GM21526 (cell line): ENCODE results near the gene ZEB2.
"Not testable (repeated sequence)": the region's sequence is repeated elsewhere in the genome, so short reads cannot be mapped to it uniquely, and the experiment has no call there.

Experiments
- ATAC-seq: cut with Tn5 transposase; IDR thresholded peaks from one replicate; pipeline ENCODE4 v1.9.1; 2021; ENCODE audit warnings: moderate library complexity; ENCODE audit not compliant: unreplicated experiment, low FRiP score

Gene ZEB2

DNA sequence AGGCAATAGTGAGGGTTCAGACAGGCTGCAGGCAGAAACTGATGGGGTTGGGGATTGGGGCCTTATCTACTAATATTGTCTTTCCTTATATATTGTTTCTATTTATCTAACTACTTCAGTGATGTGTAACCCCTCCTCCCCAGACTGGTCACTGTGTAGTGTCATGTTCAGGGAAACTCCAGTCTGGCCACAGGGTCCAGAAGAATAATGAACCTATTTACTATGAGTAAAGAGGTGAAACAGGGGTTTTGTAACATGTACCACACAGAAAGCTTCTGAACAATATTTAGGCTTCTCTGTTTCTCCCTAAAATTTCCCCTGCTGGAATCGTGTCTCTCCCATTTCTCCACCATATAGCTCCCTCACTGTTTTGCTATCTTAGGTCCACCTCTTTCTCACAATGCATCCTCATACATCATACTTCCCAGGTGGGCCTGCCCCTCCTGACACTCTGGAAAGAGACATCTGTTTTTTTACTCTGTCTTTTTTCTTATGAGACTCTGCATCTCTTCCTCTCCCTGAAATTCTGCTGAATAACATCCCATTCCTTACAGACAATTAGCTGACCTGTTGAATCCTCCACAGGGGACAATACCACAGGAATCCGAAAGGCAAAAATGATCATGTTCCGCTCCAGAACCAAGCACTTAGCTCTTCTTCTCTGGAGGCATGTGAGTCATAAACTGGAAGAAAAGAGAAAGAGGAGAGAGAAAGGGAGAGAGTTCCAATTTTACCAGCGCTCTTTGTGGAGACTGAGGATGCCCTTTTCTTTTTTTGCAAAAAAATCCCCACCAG lies 154.8 kb downstream of the ZEB2 start:
- ATAC-seq = peak; percentile 63

DNA sequence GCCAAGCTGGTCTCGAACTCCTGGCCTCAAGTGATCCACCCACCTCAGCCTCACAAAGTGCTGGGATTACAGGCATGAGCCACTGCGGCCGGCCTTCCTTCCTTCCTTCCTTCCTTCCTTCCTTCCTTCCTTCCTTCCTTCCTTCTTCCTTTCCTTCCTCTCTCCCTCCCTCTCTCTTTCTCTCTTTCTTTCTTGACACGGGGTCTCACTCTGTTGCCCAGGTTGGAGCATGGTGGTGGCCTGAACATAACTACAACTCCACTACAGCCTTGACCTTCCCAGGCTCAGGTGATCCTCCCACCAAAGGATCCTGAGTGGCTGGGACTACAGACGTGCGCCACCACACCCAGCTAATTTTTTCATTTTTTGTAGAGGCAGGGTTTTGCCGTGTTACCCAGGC lies 155.7 kb downstream of the ZEB2 start:
- ATAC-seq = not testable (repeated sequence)

DNA sequence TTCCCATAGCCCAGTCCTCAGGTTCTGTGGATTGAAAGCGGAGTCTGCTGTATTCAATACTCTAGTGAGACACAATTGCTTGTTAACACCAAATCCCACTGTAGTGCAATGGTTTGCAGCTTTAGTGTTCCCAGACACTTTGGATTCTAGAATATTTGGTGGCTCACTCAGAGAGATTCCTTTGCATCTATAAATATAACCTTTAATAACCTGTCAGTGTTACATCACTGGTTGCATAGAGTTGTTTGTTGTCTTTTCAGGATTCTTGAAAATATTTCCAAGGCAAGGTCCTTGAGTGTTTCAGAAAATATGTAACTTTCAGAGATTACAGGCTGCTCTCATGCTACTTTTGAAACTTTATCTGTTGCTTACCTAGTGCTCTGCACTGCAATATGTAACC lies 157.5 kb downstream of the ZEB2 start:
- ATAC-seq = no peak

DNA sequence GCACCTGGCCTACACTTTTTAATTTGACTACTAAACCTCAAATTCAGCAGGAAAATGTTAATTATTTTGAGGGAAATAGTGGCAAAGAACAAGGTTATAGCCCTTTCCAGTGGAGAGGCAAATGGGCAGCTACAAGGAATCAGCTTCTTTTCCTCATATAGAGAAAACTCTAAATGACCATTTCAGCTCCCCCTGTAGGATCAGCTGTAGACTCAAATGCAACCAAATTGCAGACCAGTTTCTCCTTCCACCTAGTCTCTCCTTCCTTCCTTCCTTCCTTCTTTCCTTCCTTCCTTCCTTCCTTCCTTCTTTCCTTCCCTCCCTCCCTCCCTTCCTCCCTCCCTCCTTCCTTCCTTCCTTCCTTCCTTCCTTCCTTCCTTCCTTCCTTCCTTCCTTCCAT lies 158.2 kb downstream of the ZEB2 start:
- no peak for ATAC-seq

DNA sequence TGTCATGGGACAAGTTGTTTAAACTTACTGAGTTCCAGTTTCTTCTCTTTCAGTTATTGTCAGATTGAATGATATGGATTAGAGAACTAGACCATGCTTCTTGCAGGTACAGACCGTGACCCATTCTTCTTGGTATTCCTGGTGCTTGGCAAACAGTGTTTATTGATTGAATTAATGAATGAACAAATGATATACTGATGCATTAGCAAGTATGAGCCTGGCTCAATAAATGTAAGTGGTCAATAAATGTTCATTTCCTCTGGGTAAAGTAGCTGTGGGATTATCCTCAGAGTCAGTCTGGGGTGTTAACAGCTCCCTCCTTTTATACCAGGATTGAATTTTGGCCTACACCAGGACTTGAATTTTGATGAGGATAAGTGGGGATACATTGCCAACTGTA lies 160.2 kb downstream of the ZEB2 start:
- no peak for ATAC-seq

DNA sequence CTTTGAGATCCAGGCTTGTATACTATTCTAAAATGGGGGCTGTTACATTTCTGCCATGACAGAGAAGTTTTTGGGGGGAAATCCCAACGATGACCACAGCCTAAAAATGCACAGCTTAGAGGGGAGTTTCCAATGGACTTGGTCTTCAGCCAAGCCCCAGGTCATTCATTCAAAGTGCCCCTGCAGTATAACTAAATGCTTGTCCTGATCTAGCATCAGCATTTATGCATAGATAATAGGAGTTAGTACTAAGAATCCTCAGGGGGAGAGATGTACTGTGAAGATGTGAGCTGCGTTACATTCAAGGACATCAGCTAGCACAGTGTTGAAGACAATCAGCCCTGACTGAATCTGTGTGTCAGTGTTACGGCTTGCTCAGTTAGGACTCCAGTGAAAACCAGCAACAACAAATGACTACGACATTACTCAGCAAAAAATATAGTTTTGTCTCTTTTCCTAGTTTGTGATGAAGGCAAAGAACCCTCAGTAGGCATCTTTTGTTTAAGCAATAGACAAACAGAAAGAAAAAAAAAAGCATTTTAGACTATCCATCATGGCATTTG lies 160.9 kb downstream of the ZEB2 start:
- ATAC-seq = peak; percentile 60

DNA sequence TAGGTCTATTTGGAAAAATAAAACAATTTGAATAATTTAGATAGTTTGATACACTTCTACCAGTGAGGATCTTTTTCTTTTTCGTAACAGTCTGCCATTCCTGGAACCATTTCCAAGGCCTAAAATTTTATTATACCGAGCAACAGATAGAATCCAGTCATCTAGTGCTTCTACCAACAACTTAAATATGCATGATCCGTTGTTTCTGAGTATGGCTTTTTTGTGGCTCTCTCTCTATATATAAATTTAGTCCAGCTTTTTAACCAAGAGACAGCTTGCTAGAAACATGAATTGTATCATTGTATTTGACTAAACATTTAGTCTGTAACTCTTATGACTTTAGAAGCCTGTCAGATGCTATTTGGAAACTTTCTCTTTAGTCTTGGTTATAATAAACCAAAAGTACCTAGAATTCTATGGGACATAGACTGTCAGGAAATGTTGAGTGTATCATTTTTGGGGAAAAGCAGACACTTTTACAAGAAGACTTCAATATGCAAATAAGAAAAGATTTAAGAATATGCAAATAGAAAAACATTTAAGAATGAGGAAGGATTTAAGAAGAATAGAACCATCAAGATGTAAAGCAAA lies 161.4 kb downstream of the ZEB2 start:
- peak; percentile 21 for ATAC-seq

DNA sequence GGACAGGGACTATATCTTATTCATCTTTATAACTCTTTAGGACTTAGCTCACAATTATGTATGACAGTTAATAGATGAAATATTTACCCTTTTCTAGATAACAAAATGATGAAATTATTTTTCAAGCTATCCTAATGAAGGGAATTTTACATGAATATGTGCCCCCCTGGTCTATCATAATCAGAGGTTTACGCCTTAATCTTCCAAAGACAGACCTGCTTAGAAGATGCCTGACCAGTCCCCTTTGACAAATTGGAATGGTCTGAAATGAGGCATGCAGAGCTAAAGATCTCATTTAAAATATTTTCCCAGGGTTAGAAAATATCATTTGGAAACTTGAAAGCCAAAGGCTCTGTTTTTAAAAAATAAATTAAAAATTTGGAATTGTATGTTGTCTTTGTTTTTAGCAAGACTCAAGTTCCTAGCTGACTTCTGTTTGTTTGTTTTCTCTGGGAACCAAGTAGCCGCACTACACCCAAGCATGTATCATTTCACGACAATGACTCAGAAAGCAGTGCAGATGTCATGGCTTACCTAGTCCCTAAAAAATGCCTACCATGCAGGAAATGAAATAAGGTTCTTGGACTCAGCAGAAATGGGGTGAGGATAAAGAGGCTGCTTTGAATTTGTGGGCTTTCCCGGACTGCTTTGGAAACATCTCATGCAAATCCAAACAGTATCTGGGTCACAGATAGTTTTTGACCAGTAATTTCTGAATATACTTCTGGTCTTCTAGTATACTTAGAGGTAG lies 162.1 kb downstream of the ZEB2 start:
- peak; percentile 68 for ATAC-seq

DNA sequence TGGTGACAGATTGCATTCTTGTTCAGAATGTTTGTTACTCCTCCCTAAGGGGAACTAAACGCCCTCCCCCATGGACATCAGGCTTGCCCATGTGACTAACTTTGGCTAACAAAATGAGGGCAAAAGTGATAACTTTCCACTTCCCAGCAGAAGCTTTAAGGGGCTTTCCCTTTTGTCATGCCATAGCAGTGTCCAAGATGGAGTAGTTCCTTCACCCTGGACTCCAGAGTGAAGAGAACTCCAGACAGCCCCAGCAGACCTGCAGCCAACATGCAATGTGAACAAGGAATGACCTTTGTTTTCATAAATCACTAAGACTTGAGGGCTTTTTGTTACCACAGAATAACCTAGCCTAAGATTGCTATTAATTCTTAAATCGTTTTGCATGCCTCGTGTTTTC lies 163.5 kb downstream of the ZEB2 start:
- ATAC-seq = no peak

DNA sequence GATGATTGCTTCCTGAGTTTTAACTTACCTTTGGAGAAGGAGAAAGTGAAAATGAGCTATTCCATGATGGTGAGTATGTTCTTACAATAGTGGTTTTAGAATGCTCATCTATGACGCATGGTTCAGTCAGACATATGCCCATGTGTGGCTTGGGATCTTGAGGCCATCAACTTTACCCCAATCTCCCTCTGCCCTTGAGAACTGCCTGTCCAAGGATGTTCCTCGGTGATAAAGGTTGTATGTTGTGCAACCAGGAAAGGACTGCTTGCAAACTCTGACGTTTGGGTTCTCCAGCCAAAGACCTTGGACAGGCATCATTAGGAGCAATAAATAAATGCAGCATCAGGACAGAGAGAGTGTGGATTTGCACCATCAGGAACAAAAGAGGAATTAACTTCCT lies 165.0 kb downstream of the ZEB2 start:
- no peak for ATAC-seq

DNA sequence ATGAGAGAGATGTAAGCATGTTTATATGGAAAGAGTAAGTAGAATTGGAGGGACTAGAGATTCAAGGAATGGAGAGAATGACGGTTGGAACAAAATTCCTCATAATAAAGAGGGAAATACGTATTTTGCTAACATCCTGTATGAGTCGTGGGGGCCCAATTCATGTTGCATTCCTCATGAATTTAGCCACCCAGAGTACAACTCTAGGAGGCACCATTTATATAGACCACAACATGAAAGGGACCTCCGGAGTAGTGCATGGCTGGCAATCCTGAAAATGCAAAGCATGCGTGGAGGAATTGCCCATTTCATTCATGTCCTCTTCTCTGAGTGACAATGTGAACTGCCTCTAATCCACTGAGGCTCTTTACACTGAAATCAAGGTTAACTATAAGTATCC lies 168.2 kb downstream of the ZEB2 start:
- ATAC-seq = no peak

DNA sequence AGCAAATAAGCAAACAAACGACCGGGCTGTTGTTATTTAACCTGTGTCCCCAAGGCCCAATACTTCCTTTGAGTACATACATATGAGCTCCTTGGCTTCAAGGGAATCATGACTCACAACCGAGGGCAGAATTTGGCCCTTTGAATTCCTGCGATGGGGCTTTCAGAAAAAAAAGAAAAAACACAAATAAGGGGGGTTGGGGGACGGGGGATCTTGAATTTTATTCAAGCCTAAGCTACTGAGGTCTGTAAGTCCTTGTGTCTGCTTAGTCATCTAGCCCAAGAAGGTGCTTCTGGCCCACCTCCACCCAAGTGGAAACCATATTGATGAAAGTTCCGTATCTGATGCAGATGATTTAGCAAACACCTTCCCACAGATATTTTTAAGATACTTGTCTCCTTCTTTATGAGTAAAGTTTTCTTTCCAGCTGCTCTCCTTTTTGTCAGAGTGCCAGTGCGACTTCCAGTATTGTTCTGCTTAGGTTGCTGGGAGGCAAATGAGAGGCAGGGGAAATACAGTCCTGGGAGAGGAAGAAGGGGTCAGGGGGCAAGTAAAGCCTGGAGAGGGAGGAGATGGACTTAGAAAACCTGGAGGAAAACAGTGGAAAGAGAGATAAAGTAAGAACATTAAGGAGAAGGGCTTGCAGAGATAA lies 169.6 kb downstream of the ZEB2 start:
- no peak for ATAC-seq

DNA sequence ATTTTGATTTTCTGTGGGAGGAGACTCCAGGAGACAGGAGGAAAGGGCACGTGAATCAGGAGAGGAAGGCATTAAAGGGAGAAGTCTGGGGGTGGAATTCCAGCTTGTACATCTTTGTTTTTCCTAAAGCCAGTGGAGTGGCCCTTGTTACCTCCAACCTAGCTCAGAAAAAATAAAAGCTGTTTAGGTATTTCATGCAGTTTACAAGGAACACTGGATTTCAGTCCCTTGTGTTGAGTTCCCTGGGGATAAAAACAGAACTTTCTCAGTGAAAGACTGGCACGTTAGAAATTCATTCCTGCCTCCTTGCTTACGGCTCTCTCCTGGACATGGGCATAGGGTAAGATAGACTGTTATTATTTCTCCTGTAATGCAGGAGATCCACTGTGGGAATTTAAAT lies 170.2 kb downstream of the ZEB2 start:
- ATAC-seq = no peak

DNA sequence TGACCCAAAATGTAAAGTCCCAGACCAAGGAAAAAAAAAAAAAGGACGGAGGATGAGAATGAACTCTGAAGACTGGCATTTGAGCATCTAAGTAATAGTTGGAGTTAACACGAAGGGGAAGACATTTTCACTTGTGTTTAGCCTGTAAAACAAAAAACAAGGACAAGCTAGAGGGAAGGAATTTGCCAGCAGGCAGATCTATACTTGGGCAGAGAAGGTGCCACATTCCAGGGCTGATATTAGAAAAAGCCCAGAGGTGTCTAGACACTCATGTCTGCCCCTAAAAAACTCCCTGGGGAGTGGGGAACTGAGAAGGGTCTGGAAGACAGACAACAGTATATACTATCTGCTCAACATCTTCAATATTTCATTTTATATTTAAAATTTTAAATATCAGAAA lies 171.1 kb downstream of the ZEB2 start:
- ATAC-seq = no peak

DNA sequence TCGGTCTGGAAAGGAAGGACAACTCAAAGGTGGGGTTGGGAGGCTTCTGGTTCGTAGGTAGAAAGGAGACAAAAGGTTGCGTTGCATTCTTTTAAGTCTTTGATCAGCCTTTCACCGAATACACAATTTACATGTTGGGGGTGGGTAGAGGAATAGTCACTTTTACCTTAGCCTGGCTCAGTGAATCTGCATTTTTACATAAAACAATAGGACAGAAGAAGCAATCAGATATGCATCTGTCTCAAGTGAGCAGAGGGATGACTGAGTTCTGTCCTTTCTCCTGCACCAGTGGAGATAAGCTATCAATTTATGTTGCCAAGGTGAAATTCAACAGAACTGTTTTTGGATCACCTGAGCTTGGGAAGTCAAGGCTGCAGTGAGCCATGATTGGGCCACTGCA lies 173.7 kb downstream of the ZEB2 start:
- ATAC-seq = no peak

DNA sequence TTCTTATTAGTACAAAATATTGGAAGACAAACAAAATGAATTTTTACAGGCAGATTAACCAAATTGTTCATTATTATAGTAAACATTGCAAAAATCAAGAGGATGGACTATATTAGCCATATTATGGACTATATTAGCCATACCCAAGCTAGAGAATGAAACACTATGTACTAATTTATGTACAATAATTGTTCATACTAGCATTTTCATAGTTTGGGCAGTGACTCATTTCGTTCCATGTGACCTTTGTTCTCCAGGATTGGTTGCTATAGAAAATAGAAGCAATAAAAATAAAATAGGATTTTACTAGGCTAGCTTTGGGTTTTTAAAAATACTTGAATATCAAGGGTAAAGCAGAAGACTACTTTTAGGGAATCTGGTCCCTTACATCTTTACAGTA lies 176.8 kb downstream of the ZEB2 start:
- ATAC-seq = no peak

DNA sequence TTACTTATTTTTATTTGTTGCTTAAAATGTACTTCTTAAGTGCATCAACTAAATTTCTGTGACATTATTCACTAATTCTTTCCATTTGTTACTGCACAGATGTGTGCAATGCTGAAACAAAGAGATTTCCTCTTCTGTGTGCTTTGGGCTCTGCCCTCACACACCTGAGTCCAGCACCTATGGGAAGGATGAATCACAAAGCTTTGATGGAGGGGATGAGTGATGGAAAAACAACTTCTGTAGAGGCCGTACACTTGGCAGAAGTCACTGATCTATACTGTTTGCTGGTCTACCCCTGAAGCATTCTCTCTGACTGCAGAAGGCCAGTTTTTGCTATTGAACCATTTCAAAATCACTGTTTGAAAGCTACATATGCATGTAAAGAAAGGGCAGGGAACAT lies 178.4 kb downstream of the ZEB2 start:
- no peak for ATAC-seq

DNA sequence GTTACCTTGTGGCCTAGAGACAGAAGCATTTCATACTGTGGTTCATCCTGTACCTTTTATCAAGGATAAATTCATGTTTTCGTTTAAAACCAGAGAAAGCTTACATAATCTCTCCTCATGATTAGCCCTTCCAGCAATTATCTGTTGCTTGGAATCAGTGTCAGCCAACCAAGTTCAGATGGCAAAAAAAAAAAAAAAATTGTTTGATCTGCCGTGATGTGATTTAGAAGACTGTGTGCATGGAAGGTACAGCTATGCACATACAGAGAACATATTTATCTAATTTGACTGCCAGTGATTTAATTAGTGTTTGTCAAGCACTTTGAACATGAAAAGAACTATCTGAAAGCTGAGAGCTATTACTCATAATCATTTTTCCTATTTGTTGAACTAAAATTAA lies 180.9 kb downstream of the ZEB2 start:
- no peak for ATAC-seq

DNA sequence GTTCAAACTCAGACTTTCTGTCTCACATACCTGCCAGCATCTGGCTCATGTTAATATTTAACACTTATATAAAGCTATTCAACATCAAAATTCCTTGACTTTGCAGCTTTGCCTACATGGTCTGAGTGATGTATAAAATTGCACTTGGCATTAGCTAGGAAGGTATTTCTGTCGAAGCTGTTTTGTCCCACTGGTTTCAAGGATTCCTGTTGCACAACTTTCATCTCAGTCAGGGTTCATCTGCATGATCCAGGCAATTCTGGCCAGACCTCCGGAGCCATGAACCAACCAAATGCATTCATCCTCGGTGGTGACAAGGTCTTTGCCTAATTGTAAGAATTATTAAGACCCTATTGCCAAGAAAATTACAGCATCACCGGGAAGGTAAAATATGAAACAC lies 185.4 kb downstream of the ZEB2 start:
- no peak for ATAC-seq
